RKO (cell line): ENCODE data around the gene PTS.
A peak's percentile ranks its signal among the peaks of the same experiment; 100 is the strongest.

Experiments
- DNase-seq: peaks from one replicate; pipeline ENCODE4 v3.0.0-alpha.2; 2016; ENCODE audit warnings: low spot score

Gene PTS

DNA sequence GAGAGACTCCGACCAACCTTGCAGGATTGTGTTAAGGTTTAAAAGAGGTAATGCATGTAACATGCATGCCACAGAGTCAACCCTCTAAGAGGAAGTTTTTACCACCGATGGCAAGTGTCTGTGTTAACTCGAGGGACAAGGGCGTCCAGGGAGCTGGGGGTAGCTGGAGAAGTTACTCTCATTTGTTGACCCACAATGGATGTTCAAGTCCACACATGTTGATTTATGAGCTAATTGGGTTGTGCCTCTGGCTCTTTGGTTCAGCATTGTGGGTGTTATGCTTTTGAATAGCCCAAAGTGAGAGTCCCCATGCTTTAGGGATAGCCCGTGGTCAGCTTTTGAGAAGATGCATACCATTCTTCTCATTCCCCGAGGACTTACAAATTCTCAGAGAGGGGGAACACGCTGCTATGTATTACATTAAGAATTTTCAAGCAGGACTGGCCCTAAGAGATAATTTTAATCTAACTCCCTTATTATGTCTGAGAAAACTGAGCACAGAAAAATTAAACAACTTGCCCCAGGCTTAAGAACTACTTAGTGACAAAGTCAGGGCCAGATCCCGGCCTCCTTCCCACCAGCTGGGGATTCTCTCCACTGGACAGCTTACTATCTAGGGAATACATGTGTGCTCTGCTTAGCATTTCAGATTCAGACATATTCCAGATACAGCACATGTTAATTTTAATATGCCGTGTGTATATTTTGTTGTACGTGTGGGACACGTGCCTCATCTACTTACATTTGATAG is 39.6 kb downstream of the PTS start:
- DNase-seq: no peak

DNA sequence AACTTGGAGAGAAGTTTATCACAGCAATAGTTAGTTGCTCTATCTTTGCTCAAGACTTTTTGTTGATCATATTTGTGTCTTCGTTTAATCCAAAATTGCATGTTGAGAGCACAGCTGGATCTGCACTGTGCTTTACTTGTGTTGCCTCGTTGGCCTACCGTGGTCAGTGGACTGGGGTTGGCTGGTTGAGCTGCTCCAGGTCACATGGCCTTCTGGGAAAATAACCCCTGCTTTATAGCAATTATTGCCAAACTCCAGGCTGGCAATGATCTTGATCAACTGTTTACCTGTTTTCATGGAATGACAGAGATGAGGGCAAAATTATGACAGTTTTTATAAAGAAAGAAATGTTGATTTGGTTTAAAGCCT is 40.2 kb downstream of the PTS start:
- DNase-seq: no peak

DNA sequence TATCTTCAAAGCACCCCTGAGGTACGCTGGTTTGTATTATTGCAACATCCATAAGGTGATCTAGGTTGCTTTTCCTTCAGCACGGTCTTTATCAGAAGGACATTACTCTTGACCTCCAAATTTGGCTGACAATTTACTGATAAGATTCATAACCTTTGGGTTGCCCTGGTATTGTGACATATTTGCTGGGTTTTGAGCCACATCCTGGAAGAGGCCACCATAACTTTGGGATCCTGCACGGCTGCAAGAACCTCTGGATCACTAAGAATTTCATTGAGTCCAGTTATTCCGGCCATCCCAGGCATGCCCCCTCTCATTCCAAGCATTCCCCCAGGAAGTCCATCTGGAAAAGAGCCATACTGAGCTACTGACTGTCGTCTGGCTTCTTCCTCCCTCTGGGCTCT is 41.0 kb downstream of the PTS start:
- DNase-seq: no peak

DNA sequence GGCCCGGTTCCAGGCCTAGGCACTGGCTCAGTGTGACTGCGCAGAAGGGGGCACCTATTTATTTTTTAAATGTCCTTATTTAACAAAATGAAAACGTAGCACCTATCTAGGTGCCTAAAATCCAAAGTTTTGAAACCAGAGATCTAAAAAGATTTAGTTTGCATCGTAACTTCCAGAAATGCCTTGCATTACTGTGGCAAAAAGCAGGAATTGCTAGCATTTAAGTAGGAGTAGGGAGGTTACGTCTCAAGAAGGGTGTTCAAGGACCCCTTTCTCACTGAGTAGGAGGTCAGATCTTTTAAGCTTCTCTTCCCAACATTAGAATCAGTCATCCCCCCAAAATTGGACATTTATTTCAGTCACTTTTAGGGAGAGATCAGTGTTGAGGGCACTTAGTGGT is 42.2 kb downstream of the PTS start:
- no peak for DNase-seq

DNA sequence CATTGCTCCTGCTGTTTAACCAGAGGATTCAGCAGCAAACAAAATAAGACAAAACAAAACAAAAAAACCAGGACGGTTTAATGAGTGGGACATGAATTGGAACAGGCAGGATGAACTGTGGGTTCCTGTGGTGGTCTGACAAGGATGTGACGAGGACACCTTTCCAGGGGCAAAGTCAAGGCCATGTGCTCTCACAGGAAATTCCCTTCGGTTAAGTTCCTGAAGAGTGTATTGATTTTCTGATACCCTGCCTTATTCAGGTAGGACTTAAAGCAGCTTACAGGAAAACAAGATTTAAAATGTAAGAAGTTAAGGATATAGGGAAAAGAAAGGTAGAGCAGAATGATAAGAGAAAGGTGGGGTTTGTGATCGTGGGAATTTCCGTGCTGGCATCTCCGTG is 42.9 kb downstream of the PTS start:
- no peak for DNase-seq

GRCh38 chr11:112270551-112271180 is 44.4 kb downstream of the PTS start:
- no peak for DNase-seq

DNA sequence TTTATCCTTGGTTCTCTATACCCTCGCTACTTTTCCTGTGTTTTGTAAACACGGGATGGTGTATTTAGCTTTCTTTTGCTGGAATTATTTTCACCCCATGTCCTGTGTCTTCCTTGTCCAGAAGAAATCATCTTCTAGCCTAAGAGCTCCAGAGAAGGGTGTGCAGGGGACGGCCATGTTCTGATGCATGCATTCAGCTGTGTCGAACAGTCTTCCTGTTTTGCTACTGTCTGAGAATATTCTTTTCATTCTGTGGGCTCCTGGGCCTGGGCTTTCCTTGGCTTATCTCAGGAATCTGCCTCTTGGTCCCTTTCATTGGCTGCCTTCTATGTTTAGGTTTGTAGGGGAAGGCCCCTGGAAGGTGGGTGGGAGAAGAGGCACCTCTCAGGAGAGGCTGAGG is 45.0 kb downstream of the PTS start:
- DNase-seq: no peak

DNA sequence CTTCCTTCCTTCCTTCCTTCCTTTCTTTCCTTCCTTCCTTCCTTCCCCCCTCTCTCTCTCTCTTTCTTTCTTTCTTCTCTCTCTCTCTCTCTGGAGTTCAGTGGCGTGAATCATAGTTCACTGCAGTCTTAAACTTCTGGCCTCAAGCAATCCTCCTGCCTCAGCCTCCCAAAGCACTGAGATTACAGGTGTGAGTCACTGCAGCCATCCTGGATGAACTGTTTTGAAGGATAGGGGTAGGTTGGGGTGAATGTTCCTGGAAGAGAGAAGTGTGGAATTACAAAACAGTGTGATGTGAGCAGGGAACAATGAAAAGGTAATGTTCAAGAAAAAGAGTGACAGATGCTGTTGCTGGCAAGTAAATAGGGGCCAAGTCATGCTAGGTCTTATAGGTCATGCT is 46.8 kb downstream of the PTS start:
- no peak for DNase-seq

DNA sequence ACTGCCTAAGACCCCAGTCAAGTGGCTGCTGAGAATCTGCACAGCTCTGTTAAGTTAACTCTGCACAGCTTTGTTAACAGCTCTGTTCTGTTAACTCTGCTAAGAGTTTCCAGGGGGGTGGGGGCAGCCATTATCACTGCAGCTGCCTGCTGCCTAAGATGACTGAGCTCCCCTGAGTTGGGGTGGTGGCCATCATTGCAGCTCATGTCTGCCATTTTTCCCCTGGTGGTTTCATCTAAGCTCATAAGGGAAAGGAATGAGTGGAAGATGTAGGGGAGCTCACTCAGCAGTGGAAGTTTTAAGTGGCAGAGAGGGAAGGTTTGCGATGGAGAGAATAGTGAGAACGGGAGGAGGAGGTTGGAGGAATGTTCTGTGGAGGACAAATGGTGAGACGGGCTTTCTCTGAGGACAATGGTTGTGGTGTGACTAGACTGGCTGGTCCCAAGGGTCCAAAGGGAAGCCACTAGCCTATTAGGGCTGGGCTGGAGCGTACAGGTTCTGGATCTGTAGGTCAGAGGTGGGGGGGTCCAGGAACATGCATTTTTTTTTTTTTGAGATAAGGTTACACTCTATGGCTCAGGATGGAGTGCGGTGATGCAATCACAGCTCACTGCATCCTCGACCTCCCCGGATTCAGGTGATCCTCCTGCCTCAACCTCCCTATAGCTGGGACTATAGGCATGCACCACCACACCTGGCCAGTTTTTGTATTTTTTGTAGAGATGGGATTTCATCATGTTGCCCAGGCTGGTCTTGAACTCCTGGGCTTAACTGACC is 48.0 kb downstream of the PTS start:
- DNase-seq: no peak

DNA sequence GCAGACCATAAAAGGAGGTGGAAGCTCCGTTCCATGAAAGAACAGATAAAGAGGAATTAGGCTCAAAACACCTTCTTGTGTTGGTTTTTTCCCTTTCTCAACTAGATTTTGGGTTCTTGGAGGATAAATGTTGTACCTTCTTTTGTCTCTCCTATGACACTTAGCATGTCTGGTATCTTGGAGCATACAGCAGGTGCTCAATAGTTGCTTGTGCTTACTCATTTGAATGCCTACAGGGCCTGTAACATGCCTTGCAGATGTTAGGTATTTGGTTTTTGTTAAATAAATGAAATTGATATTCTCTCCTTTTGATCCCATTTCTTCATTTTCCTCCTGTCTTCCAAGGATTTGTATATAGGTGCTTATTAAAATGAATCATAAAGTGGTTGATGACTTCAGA is 50.8 kb downstream of the PTS start:
- no peak for DNase-seq

- no peak for DNase-seq
Observed at GRCh38 chr11:112277941-112278340, 51.7 kb downstream of the PTS start.

- DNase-seq: no peak
Observed at GRCh38 chr11:112278803-112279202, 52.6 kb downstream of the PTS start.

DNA sequence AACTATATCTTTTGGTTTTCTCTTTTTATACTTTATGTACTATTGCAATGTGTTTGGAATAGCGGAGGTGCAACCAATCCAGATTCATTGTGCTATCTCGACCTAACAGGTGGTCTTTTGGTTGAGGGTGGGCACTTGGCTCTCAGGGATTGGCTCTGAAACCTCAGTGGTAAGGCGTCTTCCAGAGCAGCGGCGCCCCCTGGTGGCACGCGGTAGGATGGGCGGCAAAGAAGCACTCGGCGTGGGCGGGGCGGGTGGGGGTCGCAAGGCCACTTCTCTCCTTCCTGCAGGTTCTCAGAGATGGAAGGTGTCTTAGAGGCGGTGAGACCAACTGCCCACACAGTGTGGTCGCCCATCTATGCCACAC is 53.7 kb downstream of the PTS start:
- DNase-seq: peak; percentile 49

DNA sequence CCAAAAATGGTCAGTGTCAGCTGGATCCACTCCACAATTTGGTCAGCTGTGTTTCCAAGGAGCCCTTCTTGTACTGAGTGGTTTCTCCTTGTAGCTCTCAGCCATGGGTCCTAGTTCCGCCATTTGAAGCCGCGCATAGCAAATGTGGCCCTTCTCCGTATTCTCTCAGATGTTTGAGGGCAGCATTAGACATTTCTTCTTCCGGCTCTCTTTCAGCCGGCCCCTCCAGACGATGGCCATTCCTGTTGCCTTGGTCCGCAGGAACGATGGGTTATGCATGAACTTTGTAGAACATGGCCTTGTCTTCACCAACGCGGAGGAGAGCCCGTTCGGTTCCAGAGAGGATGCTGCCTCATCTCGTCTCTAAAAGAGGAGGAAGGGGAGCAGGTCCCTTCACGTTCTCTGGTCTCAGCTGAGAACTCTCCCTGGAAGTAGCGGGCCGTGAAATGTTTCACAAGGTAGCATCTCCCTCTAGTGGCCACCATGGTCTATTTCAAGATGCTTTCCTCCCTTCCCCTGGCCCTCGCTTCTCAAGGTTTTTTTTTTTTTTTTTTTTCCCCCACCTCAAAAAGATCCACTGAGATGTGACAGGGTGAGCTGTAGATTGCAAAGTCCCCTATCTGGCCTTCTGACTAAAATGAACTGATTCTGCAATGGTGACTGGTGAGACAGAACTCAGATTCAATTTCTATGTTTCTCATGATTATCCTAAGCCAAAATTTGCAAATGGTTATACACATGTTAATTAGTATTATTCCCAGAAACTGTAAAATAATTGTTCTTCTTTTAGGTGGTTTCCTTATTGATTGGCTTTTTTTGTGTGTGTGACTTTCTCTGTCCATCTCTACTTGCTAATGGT is 54.3 kb downstream of the PTS start:
- peak; percentile 85 for DNase-seq

DNA sequence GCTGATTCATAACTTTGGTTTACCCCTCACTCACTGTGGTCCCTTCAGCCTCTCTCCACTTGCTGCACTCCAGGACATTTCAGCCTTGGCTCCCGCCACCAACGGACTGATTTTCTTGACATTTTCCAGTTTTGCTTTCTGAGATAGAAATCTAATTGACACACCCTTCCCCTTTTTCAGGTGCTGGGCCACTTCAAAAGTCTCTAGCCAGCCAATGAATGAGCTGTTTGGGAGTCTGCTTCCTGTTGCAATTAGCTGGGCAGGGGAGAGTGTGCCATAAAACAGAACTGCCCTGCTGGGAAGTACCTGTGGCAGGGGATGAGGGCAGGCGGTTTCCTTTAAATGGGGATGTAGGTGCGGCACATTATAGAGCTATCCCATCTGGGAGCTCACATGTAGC is 55.5 kb downstream of the PTS start:
- DNase-seq: no peak
